K562 (cell line): Measurements from ENCODE around the gene GNB5. TPM values are rescaled to one million over a fixed set of nuclear protein-coding genes. Genes with fewer than 3 reads are reported as not detected.

Experiments
- BMI1 ChIP-seq: fragments of 150-350 bp; IDR thresholded peaks from 2 replicates; pipeline ENCODE4 v1.6.1; 2014; ENCODE audit warnings: low read length
- BRD4 ChIP-seq: fragments of 200-600 bp; sonication (generic); IDR thresholded peaks from 2 replicates; pipeline ENCODE4 v1.6.1; 2017; ENCODE audit warnings: inconsistent platforms
- C11orf30 ChIP-seq: fragments of 450-650 bp; IDR thresholded peaks from 2 replicates; pipeline ENCODE4 v1.6.1; 2016; ENCODE audit warnings: low read depth, mild to moderate bottlenecking
- CCAR2 ChIP-seq: fragments of 200-400 bp; formaldehyde crosslinking; IDR thresholded peaks from 2 replicates; pipeline ENCODE4 v1.6.1; 2017; ENCODE audit warnings: mild to moderate bottlenecking, low read depth, low read length
- CEBPB ChIP-seq: fragments of 450-650 bp; IDR thresholded peaks from 2 replicates; pipeline ENCODE4 v1.6.1; 2016; ENCODE audit warnings: missing genetic modification characterization, missing compliant biosample characterization
- FOXM1 ChIP-seq, 2 experiments: fragments of 450-650 bp in 1 of 2; sonication (generic) in 1 of 2; formaldehyde crosslinking in 1 of 2; IDR thresholded peaks; 2 replicates each; pipeline versions ENCODE4 v1.6.1 to v1.9.0; 2017 to 2022; ENCODE audit warnings: low read depth in 2 of 2, mild to moderate bottlenecking in 2 of 2, missing genetic modification reagents in 1 of 2, moderate library complexity in 1 of 2
- FOXP4 ChIP-seq: sonication (generic); formaldehyde crosslinking; IDR thresholded peaks from 2 replicates; pipeline ENCODE4 v1.8.0; 2022; ENCODE audit warnings: mild to moderate bottlenecking, missing genetic modification reagents, borderline replicate concordance
- GTF2F1 ChIP-seq: IDR thresholded peaks from 2 replicates; pipeline ENCODE4 v1.6.1; 2011; ENCODE audit warnings: low read depth, low read length, improper control_type of control experiment
- L3MBTL2 ChIP-seq: fragments of 450-650 bp; IDR thresholded peaks from 2 replicates; pipeline ENCODE4 v1.6.1; 2016; ENCODE audit warnings: mild to moderate bottlenecking, moderate library complexity
- NFIC ChIP-seq: fragments of 450-650 bp; IDR thresholded peaks from 2 replicates; pipeline ENCODE4 v1.6.1; 2017; ENCODE audit warnings: mild to moderate bottlenecking, inconsistent platforms
- PML ChIP-seq: IDR thresholded peaks from 2 replicates; pipeline ENCODE4 v1.6.1; 2012; ENCODE audit warnings: low read length, inconsistent platforms
- RBM14 ChIP-seq: fragments of 200-400 bp; formaldehyde crosslinking; IDR thresholded peaks from 2 replicates; pipeline ENCODE4 v1.6.1; 2018; ENCODE audit warnings: low read depth, mild to moderate bottlenecking, low read length, moderate library complexity, borderline replicate concordance; ENCODE audit not compliant: insufficient read depth
- SIRT6 ChIP-seq: IDR thresholded peaks from one replicate; pipeline ENCODE4 v1.6.1; 2012; ENCODE audit warnings: low read depth, mild to moderate bottlenecking, control low read depth, inconsistent platforms, low read length, moderate library complexity
- SUPT5H ChIP-seq: fragments of 450-650 bp; IDR thresholded peaks from 2 replicates; pipeline ENCODE4 v1.6.1; 2016
- USF2 ChIP-seq: sonication (generic); formaldehyde crosslinking; IDR thresholded peaks from 2 replicates; pipeline ENCODE4 v1.5.0; 2020; ENCODE audit warnings: missing genetic modification reagents
- XRCC5 ChIP-seq: fragments of 200-400 bp; formaldehyde crosslinking; IDR thresholded peaks from 2 replicates; pipeline ENCODE4 v1.6.1; 2017; ENCODE audit warnings: low read depth, mild to moderate bottlenecking, low read length
- ZBTB1 ChIP-seq: sonication (generic); formaldehyde crosslinking; IDR thresholded peaks from 2 replicates; pipeline ENCODE4 v1.8.1; 2023; ENCODE audit warnings: missing genetic modification reagents, low read depth, mild to moderate bottlenecking, borderline replicate concordance
- ZBTB2 ChIP-seq: fragments of 450-650 bp; IDR thresholded peaks from 2 replicates; pipeline ENCODE4 v1.6.1; 2016; ENCODE audit warnings: antibody characterized with exemption
- ZBTB9 ChIP-seq: fragments of 450-650 bp; formaldehyde crosslinking; IDR thresholded peaks from 2 replicates; pipeline ENCODE4 v1.4.0; 2020; ENCODE audit warnings: mild to moderate bottlenecking, moderate library complexity
- ZNF133 ChIP-seq: fragments of 250-450 bp; sonication (Bioruptor Pico); IDR thresholded peaks from 2 replicates; pipeline ENCODE4 v1.4.0; 2020; ENCODE audit warnings: mild to moderate bottlenecking
- ZNF232 ChIP-seq: sonication (generic); formaldehyde crosslinking; IDR thresholded peaks from 2 replicates; pipeline ENCODE4 v1.8.0; 2022; ENCODE audit warnings: mild to moderate bottlenecking, missing genetic modification reagents
- ZNF277 ChIP-seq: fragments of 250-450 bp; sonication (Bioruptor Pico); IDR thresholded peaks from 2 replicates; pipeline ENCODE4 v1.8.0; 2022; ENCODE audit warnings: inconsistent platforms, mild to moderate bottlenecking, moderate library complexity, borderline replicate concordance
- polyA plus RNA-seq, 8 experiments: library from polyadenylated mRNA; depleted of rRNA in 4 of 8; stranded (reverse) in 5 of 8; unstranded in 3 of 8; fragments of >200 nt; fragmentation: Nextera tagmentation in 2 of 8; fragmentation: Illumina TruSeq in 1 of 8; extraction: Ambion mirVana in 2 of 8; extraction: Trizol in 1 of 8; gene quantifications; 2 replicates each; pipeline versions ENCODE4 v1.2.1 to v1.2.3, GENCODE V29; 2011 to 2014; ENCODE audit warnings: inconsistent platforms in 1 of 8, missing spikeins in 1 of 8
- total RNA-seq, 7 experiments: library from RNA; depleted of rRNA in 6 of 7; stranded (reverse); fragments of >200 nt in 6 of 7; fragmentation: Illumina TruSeq in 2 of 7; extraction: Trizol in 2 of 7; gene quantifications; 2 replicates each; pipeline versions ENCODE4 v1.2.1 to v1.2.3, GENCODE V29; 2011 to 2021; ENCODE audit warnings: low replicate concordance in 1 of 7

Gene GNB5
- total and polyA plus RNA-seq, 9 of the 15 experiments (the other 6 are each of a cell fraction or from before 2014, with no cell fraction given): 0.11 to 2.1 (median 0.77) TPM

- TF ChIP-seq L3MBTL2: peak; percentile 39; the same call in 1 of the 2 replicates
- no peak for TF ChIP-seq BMI1
- TF ChIP-seq PML: no peak
- TF ChIP-seq ZNF232 (CRISPR knock-in tag): no peak
- TF ChIP-seq CCAR2: no peak
- no peak for TF ChIP-seq ZBTB2
- no peak for TF ChIP-seq ZNF133
- TF ChIP-seq XRCC5: no peak
- TF ChIP-seq SUPT5H: no peak
- TF ChIP-seq RBM14: no peak
- TF ChIP-seq FOXM1 (IDR thresholded peaks at IDR 0.05; ENCODE audit: low read depth): 0 out of 2 replicates have a peak, but pooled peaks have one; percentile 39
- TF ChIP-seq FOXM1 (CRISPR knock-in tag; IDR thresholded peaks at IDR 0.05; ENCODE audit: low read depth): no peak
- no peak for TF ChIP-seq SIRT6
- TF ChIP-seq C11orf30: peak; percentile 32; the same call in 1 of the 2 replicates
- no peak for TF ChIP-seq BRD4
- no peak for TF ChIP-seq ZNF277 (CRISPR knock-in tag)
- no peak for TF ChIP-seq GTF2F1
- TF ChIP-seq FOXP4 (CRISPR knock-in tag): no peak
- TF ChIP-seq ZBTB1 (CRISPR knock-in tag): no peak
- TF ChIP-seq CEBPB (tag): no peak
- peak; percentile 6; the same call in 1 of the 2 replicates for TF ChIP-seq USF2 (CRISPR knock-in tag)
- TF ChIP-seq ZBTB9 (CRISPR knock-in tag): no peak
- TF ChIP-seq NFIC: no peak
These were observed 47.3 kb downstream of the GNB5 start (continued) for GRCh38 chr15:52143873-52144272.
